Measurements from ENCODE around the gene MYO7B. TPM values are rescaled to one million over a fixed set of nuclear protein-coding genes. Genes with fewer than 3 reads are reported as not detected.

MYO7B gene
- under 0.01 TPM in 2 replicates for total RNA-seq

- Histone ChIP-seq H4K20me1 (ENCODE audit: insufficient read depth, low read length) (no peaks in the 10 kb centered on the region), H3K27ac (ENCODE audit: low read depth, low read length) (no peak within 1 kb of the TSS), H3K9me3 (ENCODE audit: low read depth, low read length) (no peaks in the 10 kb centered on the region), H3K79me2 (ENCODE audit: insufficient read depth, low read length) (no peaks in the 10 kb centered on the region), H3K4me1 (ENCODE audit: insufficient read depth, low read length) (no peaks in the 10 kb centered on the region), H2AFZ (ENCODE audit: low read length) (no peak within 1 kb of the TSS), H3K36me3 (ENCODE audit: insufficient read depth, low read length) (no peaks in the 10 kb centered on the region), H3K4me2 (ENCODE audit: insufficient read depth, low read length) (no peak within 1 kb of the TSS), H3K27me3 (ENCODE audit: insufficient read depth, low read length) (peaks cover 34% of the 10 kb centered on the region), H3K4me3 (ENCODE audit: insufficient read depth, low read length) (no peak within 1 kb of the TSS)
- TF ChIP-seq, protein P1, sequence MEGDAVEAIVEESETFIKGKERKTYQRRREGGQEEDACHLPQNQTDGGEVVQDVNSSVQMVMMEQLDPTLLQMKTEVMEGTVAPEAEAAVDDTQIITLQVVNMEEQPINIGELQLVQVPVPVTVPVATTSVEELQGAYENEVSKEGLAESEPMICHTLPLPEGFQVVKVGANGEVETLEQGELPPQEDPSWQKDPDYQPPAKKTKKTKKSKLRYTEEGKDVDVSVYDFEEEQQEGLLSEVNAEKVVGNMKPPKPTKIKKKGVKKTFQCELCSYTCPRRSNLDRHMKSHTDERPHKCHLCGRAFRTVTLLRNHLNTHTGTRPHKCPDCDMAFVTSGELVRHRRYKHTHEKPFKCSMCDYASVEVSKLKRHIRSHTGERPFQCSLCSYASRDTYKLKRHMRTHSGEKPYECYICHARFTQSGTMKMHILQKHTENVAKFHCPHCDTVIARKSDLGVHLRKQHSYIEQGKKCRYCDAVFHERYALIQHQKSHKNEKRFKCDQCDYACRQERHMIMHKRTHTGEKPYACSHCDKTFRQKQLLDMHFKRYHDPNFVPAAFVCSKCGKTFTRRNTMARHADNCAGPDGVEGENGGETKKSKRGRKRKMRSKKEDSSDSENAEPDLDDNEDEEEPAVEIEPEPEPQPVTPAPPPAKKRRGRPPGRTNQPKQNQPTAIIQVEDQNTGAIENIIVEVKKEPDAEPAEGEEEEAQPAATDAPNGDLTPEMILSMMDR (IDR thresholded peaks at IDR 0.05; ENCODE audit: extremely low read depth, low read depth, low read length), result no peak
- DNase-seq (ENCODE audit: insufficient read length, low spot score, missing footprints), result no peak
Measured at GRCh38 chr2:127535422-127535901, at the start of gene MYO7B. TSS of gene MYO7B (plus strand) at chr2:127535683. CDS start at chr2:127559723, 24,040 bp downstream.

DNA sequence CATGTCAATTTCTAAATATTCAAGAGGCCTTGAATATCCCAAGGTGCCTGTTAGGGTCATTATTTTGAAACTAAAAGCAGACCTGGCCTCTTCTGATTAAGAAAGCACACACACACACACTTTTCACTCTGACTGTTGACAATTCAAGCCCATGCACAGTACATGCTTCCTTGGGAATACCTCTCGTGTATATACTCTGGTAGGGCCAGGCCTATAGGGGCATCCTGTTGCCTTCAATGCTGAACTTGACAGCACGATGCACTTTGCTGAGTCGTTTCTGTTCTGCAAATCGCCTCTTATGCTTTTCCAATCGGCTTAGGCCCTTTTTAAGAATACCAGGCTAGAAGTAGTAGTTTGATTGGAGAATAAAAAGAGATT is 49.8 kb upstream of the MYO7B start:
- H3K79me2 ChIP-seq (ENCODE audit: insufficient read depth, low read length), result peaks cover 3% of the 10 kb centered on the region
- peaks cover 6% of the 10 kb centered on the region for H3K4me1 ChIP-seq (ENCODE audit: insufficient read depth, low read length)
- no peaks in the 10 kb centered on the region for H3K27me3 ChIP-seq (ENCODE audit: insufficient read depth, low read length)
- H3K27ac ChIP-seq (ENCODE audit: low read depth, low read length), result no peak overlapping the region
- H3K36me3 ChIP-seq (ENCODE audit: insufficient read depth, low read length), result peaks cover 82% of the 10 kb centered on the region
- DNase-seq (ENCODE audit: insufficient read length, low spot score, missing footprints), result no peak
- no peak overlapping the region for H3K4me2 ChIP-seq (ENCODE audit: insufficient read depth, low read length)
- no peak overlapping the region for H3K4me3 ChIP-seq (ENCODE audit: insufficient read depth, low read length)
- no peaks in the 10 kb centered on the region for H3K9me3 ChIP-seq (ENCODE audit: low read depth, low read length)
- H2AFZ ChIP-seq (ENCODE audit: low read length), result no peak overlapping the region
- TF ChIP-seq, protein P1 (IDR thresholded peaks at IDR 0.05; ENCODE audit: extremely low read depth, low read depth, low read length), result no peak
- peaks cover 10% of the 10 kb centered on the region for H4K20me1 ChIP-seq (ENCODE audit: insufficient read depth, low read length)

- Histone ChIP-seq H3K9me3 (ENCODE audit: low read depth, low read length) (no peaks in the 10 kb centered on the region), H4K20me1 (ENCODE audit: insufficient read depth, low read length) (peaks cover 10% of the 10 kb centered on the region), H3K79me2 (ENCODE audit: insufficient read depth, low read length) (peaks cover 3% of the 10 kb centered on the region), H3K27me3 (ENCODE audit: insufficient read depth, low read length) (no peaks in the 10 kb centered on the region), H3K36me3 (ENCODE audit: insufficient read depth, low read length) (peaks cover 78% of the 10 kb centered on the region), H2AFZ (ENCODE audit: low read length) (no peak overlapping the region), H3K4me2 (ENCODE audit: insufficient read depth, low read length) (no peak overlapping the region), H3K27ac (ENCODE audit: low read depth, low read length) (no peak overlapping the region), H3K4me3 (ENCODE audit: insufficient read depth, low read length) (no peak overlapping the region), H3K4me1 (ENCODE audit: insufficient read depth, low read length) (peaks cover 6% of the 10 kb centered on the region)
- TF ChIP-seq, protein P1 (IDR thresholded peaks at IDR 0.05; ENCODE audit: extremely low read depth, low read depth, low read length), result no peak
- DNase-seq (ENCODE audit: insufficient read length, low spot score, missing footprints), result peak; percentile 47
Measured at GRCh38 chr2:127486247-127487058, 49.0 kb upstream of the MYO7B start.

DNA sequence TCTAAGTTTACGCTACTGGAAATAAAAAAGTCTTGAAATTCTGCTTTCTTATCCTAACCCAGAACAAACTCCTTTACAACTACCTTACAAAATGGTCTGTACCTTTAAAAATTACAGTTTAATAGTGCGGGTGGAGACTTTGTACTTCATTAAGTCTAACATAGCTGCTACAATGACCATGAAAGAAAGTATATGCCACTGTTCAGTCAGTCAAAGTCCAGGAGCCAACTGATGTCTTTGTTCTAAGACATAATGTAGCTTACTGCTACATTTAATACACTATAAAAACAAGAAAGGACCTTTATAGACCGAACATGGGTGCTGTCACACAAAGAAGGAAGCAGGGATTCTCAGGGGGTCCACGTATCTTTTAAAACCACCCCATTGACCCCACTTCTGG is 45.2 kb upstream of the MYO7B start:
- Histone ChIP-seq H3K4me3 (ENCODE audit: insufficient read depth, low read length) (no peak overlapping the region), H3K36me3 (ENCODE audit: insufficient read depth, low read length) (peaks cover 82% of the 10 kb centered on the region), H3K4me1 (ENCODE audit: insufficient read depth, low read length) (peaks cover 6% of the 10 kb centered on the region), H2AFZ (ENCODE audit: low read length) (no peak overlapping the region), H3K27ac (ENCODE audit: low read depth, low read length) (no peak overlapping the region), H3K9me3 (ENCODE audit: low read depth, low read length) (no peaks in the 10 kb centered on the region), H3K27me3 (ENCODE audit: insufficient read depth, low read length) (no peaks in the 10 kb centered on the region), H4K20me1 (ENCODE audit: insufficient read depth, low read length) (peaks cover 8% of the 10 kb centered on the region), H3K4me2 (ENCODE audit: insufficient read depth, low read length) (no peak overlapping the region), H3K79me2 (ENCODE audit: insufficient read depth, low read length) (peaks cover 3% of the 10 kb centered on the region)
- DNase-seq (ENCODE audit: insufficient read length, low spot score, missing footprints), result peak; percentile 15
- TF ChIP-seq, protein P1 (IDR thresholded peaks at IDR 0.05; ENCODE audit: extremely low read depth, low read depth, low read length), result no peak
